OCI-LY3 (cell line): Measurements from ENCODE around the gene LILRA5.

Experiments
- H2AFZ ChIP-seq: fragments of 200-600, 300-600 bp; shearing (Covaris generic); 2 replicates; pipeline ENCODE4 v1.6.0; 2014; ENCODE audit warnings: antibody characterized with exemption, low read depth, low read length
- H3K27ac ChIP-seq: fragments of 200-600, 300-600 bp; sonication (generic); 2 replicates; pipeline ENCODE4 v1.5.1; 2014; ENCODE audit warnings: mild to moderate bottlenecking, low read length, moderate library complexity, mixed read lengths
- H3K27me3 ChIP-seq: fragments of 200-600, 300-600 bp; sonication (generic); 2 replicates; pipeline ENCODE4 v1.6.1; 2014; ENCODE audit warnings: low read depth, low read length, mixed read lengths
- H3K36me3 ChIP-seq: fragments of 200-600, 300-600 bp; sonication (generic); replicated peaks from 2 replicates; pipeline ENCODE3; 2014; ENCODE audit warnings: low read depth, low read length, mixed read lengths
- H3K4me1 ChIP-seq: fragments of 300-600, 200-600 bp; sonication (generic); 2 replicates; pipeline ENCODE4 v1.6.1; 2014; ENCODE audit warnings: low read length, mixed read lengths
- H3K4me2 ChIP-seq: fragments of 200-600, 300-600 bp; sonication (generic); 2 replicates; pipeline ENCODE4 v1.6.1; 2014; ENCODE audit warnings: low read length, mixed read lengths
- H3K4me3 ChIP-seq: fragments of 300-600, 200-600 bp; sonication (generic); 2 replicates; pipeline ENCODE4 v1.5.1; 2014; ENCODE audit warnings: antibody characterized with exemption, mild to moderate bottlenecking, low read length, moderate library complexity
- H3K79me2 ChIP-seq: fragments of 300-600, 200-600 bp; shearing (Covaris generic); 2 replicates; pipeline ENCODE4 v1.6.1; 2014; ENCODE audit warnings: mild to moderate bottlenecking, low read length, mixed read lengths
- H3K9ac ChIP-seq: fragments of 300-600, 200-600 bp; shearing (Covaris generic); 2 replicates; pipeline ENCODE4 v1.6.0; 2014; ENCODE audit warnings: mild to moderate bottlenecking, low read length, moderate library complexity
- H3K9me3 ChIP-seq: fragments of 200-600, 300-600 bp; shearing (Covaris generic); 2 replicates; pipeline ENCODE4 v1.6.1; 2014; ENCODE audit warnings: low read length, mixed read lengths; ENCODE audit not compliant: insufficient read depth
- H4K20me1 ChIP-seq: fragments of 200-600, 300-600 bp; sonication (generic); 2 replicates; pipeline ENCODE4 v1.6.1; 2016; ENCODE audit warnings: low read length, mixed read lengths; ENCODE audit not compliant: insufficient read depth
- EZH2phosphoT487 ChIP-seq: fragments of 200-600 bp; shearing (Covaris generic); IDR thresholded peaks from 2 replicates; pipeline ENCODE4 v1.6.1; 2018; ENCODE audit warnings: antibody characterized with exemption, mixed run types, low read depth
- TF ChIP-seq, protein P1 (sequence below): fragments of 200-600, 300-600 bp; sonication (generic); IDR thresholded peaks from 2 replicates; pipeline ENCODE4 v1.5.1; 2014; ENCODE audit warnings: antibody characterized with exemption, low read length, low read depth

LILRA5 gene

DNA sequence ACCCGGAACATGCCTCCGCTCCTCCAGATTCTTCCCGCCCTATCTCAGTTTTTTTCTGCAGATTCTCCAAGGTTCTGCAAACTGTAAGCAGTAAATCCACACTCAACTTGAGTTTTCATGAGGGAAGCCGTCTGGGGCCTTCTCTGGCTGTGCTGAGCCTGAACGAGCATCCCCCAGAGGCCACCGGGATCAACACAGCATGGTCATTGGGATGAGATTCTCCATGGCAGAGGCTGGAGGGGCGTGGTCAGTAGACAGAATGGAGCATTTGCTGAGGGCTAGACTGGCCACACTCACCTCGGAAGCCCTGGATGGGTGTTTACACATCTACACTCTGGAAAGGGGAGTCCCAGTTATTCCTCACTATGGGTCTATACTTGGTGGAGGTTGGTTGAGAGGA lies 28.3 kb upstream of the LILRA5 start:
- Histone ChIP-seq H3K27ac (no peak overlapping the region), H4K20me1 (no peaks in the 10 kb centered on the region), H3K27me3 (peaks cover 53% of the 10 kb centered on the region), H3K4me3 (no peak overlapping the region), H3K4me1 (peaks cover 42% of the 10 kb centered on the region), H3K4me2 (no peak overlapping the region), H3K36me3 (no peaks in the 10 kb centered on the region), H3K9me3 (no peaks in the 10 kb centered on the region), H2AFZ (no peak overlapping the region), H3K9ac (no peak overlapping the region), H3K79me2 (no peaks in the 10 kb centered on the region)
- TF ChIP-seq, protein P1, sequence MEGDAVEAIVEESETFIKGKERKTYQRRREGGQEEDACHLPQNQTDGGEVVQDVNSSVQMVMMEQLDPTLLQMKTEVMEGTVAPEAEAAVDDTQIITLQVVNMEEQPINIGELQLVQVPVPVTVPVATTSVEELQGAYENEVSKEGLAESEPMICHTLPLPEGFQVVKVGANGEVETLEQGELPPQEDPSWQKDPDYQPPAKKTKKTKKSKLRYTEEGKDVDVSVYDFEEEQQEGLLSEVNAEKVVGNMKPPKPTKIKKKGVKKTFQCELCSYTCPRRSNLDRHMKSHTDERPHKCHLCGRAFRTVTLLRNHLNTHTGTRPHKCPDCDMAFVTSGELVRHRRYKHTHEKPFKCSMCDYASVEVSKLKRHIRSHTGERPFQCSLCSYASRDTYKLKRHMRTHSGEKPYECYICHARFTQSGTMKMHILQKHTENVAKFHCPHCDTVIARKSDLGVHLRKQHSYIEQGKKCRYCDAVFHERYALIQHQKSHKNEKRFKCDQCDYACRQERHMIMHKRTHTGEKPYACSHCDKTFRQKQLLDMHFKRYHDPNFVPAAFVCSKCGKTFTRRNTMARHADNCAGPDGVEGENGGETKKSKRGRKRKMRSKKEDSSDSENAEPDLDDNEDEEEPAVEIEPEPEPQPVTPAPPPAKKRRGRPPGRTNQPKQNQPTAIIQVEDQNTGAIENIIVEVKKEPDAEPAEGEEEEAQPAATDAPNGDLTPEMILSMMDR, result no peak
- TF ChIP-seq EZH2phosphoT487, result no peak

DNA sequence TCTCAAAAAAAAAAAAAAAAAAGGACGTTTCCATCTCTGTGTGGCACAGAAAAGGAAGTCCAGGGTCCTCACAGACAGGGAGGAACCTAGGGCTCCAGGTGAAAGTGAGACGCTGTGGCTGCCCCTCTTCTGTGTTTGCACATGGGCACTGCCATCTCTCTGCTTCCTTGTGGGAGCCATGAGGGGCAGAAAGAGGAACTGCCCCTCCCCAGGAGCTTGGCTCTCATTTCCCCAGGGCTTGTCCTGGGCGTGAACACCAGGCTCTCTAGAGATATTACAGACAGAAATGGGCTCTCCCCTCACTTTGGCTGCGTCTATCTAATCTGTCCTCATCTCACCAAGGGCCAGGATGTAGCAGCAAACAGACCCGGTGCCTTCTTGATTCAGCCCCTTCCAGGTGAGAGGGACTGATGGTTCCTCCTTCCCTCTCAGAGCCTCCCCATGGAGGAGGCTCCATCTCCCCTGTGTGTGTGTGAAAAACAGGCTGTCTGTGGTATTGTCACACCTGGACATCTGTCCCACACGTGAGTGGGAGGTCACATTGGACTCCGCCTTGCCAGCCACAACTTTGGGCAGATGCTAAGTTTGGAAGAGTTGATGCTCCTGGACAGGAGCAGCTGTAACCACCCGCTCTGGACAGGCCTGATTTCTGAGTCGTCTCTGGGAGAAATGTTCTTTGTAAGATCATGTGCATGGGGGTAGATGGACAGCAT lies 26.8 kb upstream of the LILRA5 start:
- Histone ChIP-seq H3K36me3 (no peaks in the 10 kb centered on the region), H3K79me2 (no peaks in the 10 kb centered on the region), H3K9me3 (no peaks in the 10 kb centered on the region), H3K4me1 (peaks cover 33% of the 10 kb centered on the region), H3K4me3 (no peak overlapping the region), H3K27ac (no peak overlapping the region), H3K4me2 (peak overlapping the region; percentile 39), H4K20me1 (no peaks in the 10 kb centered on the region), H2AFZ (0 out of 2 replicates have a peak overlapping the region, but pooled peaks have one; percentile 2), H3K27me3 (peaks cover 60% of the 10 kb centered on the region), H3K9ac (no peak overlapping the region)
- no peak for TF ChIP-seq EZH2phosphoT487
- TF ChIP-seq, protein P1, result no peak

DNA sequence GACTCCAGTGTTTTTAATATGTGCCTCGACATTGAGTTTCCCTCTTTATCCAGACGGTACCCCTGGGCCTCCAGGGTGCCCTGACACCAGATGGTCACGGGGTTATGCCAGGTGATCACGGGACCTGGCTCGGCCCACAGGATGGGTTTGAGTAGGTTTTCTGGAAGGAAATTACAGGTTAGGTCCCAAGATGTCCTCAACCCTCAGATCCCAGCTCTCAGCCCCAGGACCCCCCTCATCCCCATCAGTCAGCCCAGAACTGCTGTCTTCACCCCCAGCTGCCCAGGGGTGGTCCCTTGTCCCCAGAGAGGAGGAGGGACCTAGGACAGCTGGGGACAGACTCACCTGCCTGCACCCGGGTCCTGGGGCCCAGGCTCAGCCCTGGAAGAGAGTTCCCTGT lies 25.6 kb upstream of the LILRA5 start:
- no peak overlapping the region for H3K4me3 ChIP-seq
- no peaks in the 10 kb centered on the region for H3K79me2 ChIP-seq
- no peak for TF ChIP-seq EZH2phosphoT487
- TF ChIP-seq, protein P1, result no peak
- H3K27me3 ChIP-seq, result peaks cover 65% of the 10 kb centered on the region
- peaks cover 32% of the 10 kb centered on the region for H3K4me1 ChIP-seq
- H3K4me2 ChIP-seq, result peak overlapping the region; percentile 39
- H4K20me1 ChIP-seq, result no peaks in the 10 kb centered on the region
- H2AFZ ChIP-seq, result no peak overlapping the region
- H3K9me3 ChIP-seq, result no peaks in the 10 kb centered on the region
- no peaks in the 10 kb centered on the region for H3K36me3 ChIP-seq
- H3K27ac ChIP-seq, result no peak overlapping the region
- H3K9ac ChIP-seq, result no peak overlapping the region

DNA sequence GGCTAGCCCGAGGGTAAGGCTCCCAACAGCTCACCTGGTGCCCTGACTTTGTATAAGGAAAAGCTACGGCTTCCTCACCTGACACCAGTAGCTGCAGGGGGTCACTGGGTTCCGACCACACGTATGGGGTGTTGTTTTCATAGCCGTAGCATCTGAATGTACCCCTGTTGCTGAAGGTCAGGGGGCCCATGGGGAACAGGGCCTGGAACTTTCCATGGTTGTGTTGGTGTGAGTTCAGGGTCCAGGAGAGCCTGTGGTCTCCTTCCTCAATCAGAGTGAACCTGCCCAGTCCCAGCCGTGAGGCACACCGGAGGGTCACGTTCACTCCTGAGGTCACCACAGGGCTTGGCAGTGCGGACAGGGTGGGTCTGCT lies 24.9 kb upstream of the LILRA5 start:
- Histone ChIP-seq H3K36me3 (no peaks in the 10 kb centered on the region), H3K9me3 (no peaks in the 10 kb centered on the region), H3K4me3 (no peak overlapping the region), H3K9ac (no peak overlapping the region), H3K4me2 (no peak overlapping the region), H4K20me1 (no peaks in the 10 kb centered on the region), H3K4me1 (peaks cover 30% of the 10 kb centered on the region), H3K27me3 (peaks cover 69% of the 10 kb centered on the region), H3K79me2 (no peaks in the 10 kb centered on the region), H3K27ac (no peak overlapping the region), H2AFZ (no peak overlapping the region)
- no peak for TF ChIP-seq EZH2phosphoT487
- TF ChIP-seq, protein P1, result no peak
